HCT116 (cell line): ENCODE results near the gene INTS3. TPM values are rescaled to one million over a fixed set of nuclear protein-coding genes. Genes with fewer than 3 reads are reported as not detected.

Experiments used
- ATAC-seq: fragments of 200-7000 bp; cut with Tn5 transposase; 2 replicates; pipeline ENCODE4 v1.9.1; 2020; ENCODE audit warnings: mild to moderate bottlenecking, moderate library complexity
- BruUV-seq: library from RNA; stranded (reverse); fragments of 400-500 nt; replicated peaks from 2 replicates; lab custom pipeline; 2021; lab: Mats Ljungman, UMichigan
- CTCF ChIA-PET: fragments of 300-600 bp; sonication (Branson Sonifier 250); formaldehyde crosslinking; loops from one replicate; lab custom pipeline; 2021; ENCODE audit warnings: antibody characterized with exemption; lab: Charles Lee
- POLR2A ChIA-PET: fragments of 300-600, 350-600 bp; sonication (Branson Sonifier 250); formaldehyde crosslinking; loops from one replicate; lab custom pipeline; 2021; ENCODE audit warnings: antibody characterized with exemption; lab: Charles Lee
- RAD21 ChIA-PET, 2 experiments: fragments of 300-600 bp; sonication (Branson Sonifier 250); formaldehyde crosslinking; loops; one replicate each; lab custom pipeline; 2023; ENCODE audit warnings: low total read pairs in 2 of 2; ENCODE audit not compliant: uncharacterized antibody in 2 of 2, unreplicated experiment in 2 of 2, low non-redundant PET in 1 of 2; lab: Charles Lee
- DNase-seq: peaks from one replicate; pipeline ENCODE4 v3.0.0-alpha.2; 2010; ENCODE audit warnings: low read depth, low spot score
- H2AFZ ChIP-seq: fragments of 200-600 bp; shearing (Covaris generic), sonication (generic); 2 replicates; pipeline ENCODE4 v1.6.1; 2017; ENCODE audit warnings: low read depth, mixed run types, mixed read lengths, antibody characterized with exemption, low read length; ENCODE audit not compliant: poor library complexity, severe bottlenecking
- H3K27ac ChIP-seq: 2 replicates; pipeline ENCODE4 v1.5.1; 2012; ENCODE audit warnings: low read depth, low read length
- H3K27me3 ChIP-seq: fragments of 200-600 bp; sonication (generic); 2 replicates; pipeline ENCODE4 v1.6.1; 2016; ENCODE audit warnings: mixed run types, low read length, mixed read lengths; ENCODE audit not compliant: insufficient read depth
- H3K36me3 ChIP-seq, 2 experiments: fragments of 200-500 bp in 1 of 2; fragments of 200-600 bp in 1 of 2; sonication (Bioruptor generic) in 1 of 2; sonication (generic) in 1 of 2; 2 replicates each; pipeline versions ENCODE4 v1.5.1 to v1.6.1; 2014 to 2016; ENCODE audit warnings: low read length in 2 of 2, inconsistent platforms in 1 of 2, mixed read lengths in 1 of 2, mixed run types in 1 of 2; ENCODE audit not compliant: insufficient read depth in 2 of 2, control insufficient read depth in 1 of 2
- H3K4me1 ChIP-seq, 2 experiments: fragments of 200-600 bp in 1 of 2; sonication (generic) in 1 of 2; 2 replicates each; pipeline versions ENCODE4 v1.5.1 to v1.6.1; 2012 to 2017; ENCODE audit warnings: low read length in 2 of 2, inconsistent platforms in 1 of 2, mild to moderate bottlenecking in 1 of 2, mixed read lengths in 1 of 2, mixed run types in 1 of 2, moderate library complexity in 1 of 2; ENCODE audit not compliant: insufficient read depth in 2 of 2, control insufficient read depth in 1 of 2
- H3K4me2 ChIP-seq: fragments of 200-600 bp; sonication (generic); 2 replicates; pipeline ENCODE4 v1.6.1; 2017; ENCODE audit warnings: mixed run types, low read length, mixed read lengths
- H3K4me3 ChIP-seq, 2 experiments: fragments of 200-600 bp in 1 of 2; sonication (generic) in 1 of 2; replicated peaks in 1 of 2; 2 replicates each; pipeline ENCODE4 v1.5.1; 2011 to 2016; ENCODE audit warnings: low read length in 2 of 2, control low read depth in 1 of 2, low read depth in 1 of 2, mild to moderate bottlenecking in 1 of 2, mixed read lengths in 1 of 2, mixed run types in 1 of 2
- H3K79me2 ChIP-seq: fragments of 200-600 bp; sonication (generic); 2 replicates; pipeline ENCODE4 v1.6.1; 2017; ENCODE audit warnings: mild to moderate bottlenecking, mixed run types, low read length, moderate library complexity, mixed read lengths; ENCODE audit not compliant: insufficient read depth
- H3K9ac ChIP-seq: fragments of 200-600 bp; sonication (generic); 2 replicates; pipeline ENCODE4 v1.6.1; 2016; ENCODE audit warnings: low read length, mixed read lengths
- H3K9me2 ChIP-seq: fragments of 200-600 bp; sonication (generic), shearing (Covaris generic); 2 replicates; pipeline ENCODE4 v1.6.1; 2017; ENCODE audit warnings: mixed run types, mild to moderate bottlenecking, moderate library complexity; ENCODE audit not compliant: insufficient read depth
- H3K9me3 ChIP-seq, 2 experiments: fragments of 200-500 bp in 1 of 2; fragments of 200-600 bp in 1 of 2; sonication (Bioruptor generic) in 1 of 2; sonication (generic) in 1 of 2; 2 replicates each; pipeline ENCODE4 v1.6.1; 2014 to 2017; ENCODE audit warnings: low read length in 2 of 2, mixed read lengths in 2 of 2, inconsistent platforms in 1 of 2, low read depth in 1 of 2, mild to moderate bottlenecking in 1 of 2, mixed run types in 1 of 2, moderate library complexity in 1 of 2; ENCODE audit not compliant: control insufficient read depth in 1 of 2, insufficient read depth in 1 of 2
- H4K20me1 ChIP-seq: fragments of 200-600 bp; sonication (generic), shearing (Covaris generic); 2 replicates; pipeline ENCODE4 v1.6.1; 2017; ENCODE audit warnings: mixed run types, mild to moderate bottlenecking, moderate library complexity; ENCODE audit not compliant: insufficient read depth
- CBX3 ChIP-seq: IDR thresholded peaks from 2 replicates; pipeline ENCODE4 v1.6.1; 2012; ENCODE audit warnings: low read depth
- CEBPB ChIP-seq: IDR thresholded peaks from 2 replicates; pipeline ENCODE4 v1.6.1; 2012; ENCODE audit warnings: low read depth
- CTCF ChIP-seq, 3 experiments: fragments of 200-600 bp in 1 of 3; sonication (generic) in 1 of 3; IDR thresholded peaks in 2 of 3; conservative IDR thresholded peaks in 1 of 3; 2 replicates each; pipeline ENCODE4 v1.5.1; 2012 to 2017; ENCODE audit warnings: low read depth in 2 of 3, low read length in 2 of 3, antibody characterized with exemption in 1 of 3, borderline replicate concordance in 1 of 3, control low read depth in 1 of 3, mild to moderate bottlenecking in 1 of 3, mixed read lengths in 1 of 3, mixed run types in 1 of 3, moderate library complexity in 1 of 3; ENCODE audit not compliant: insufficient read depth in 1 of 3
- EGR1 ChIP-seq: IDR thresholded peaks from 2 replicates; pipeline ENCODE4 v1.6.1; 2012; ENCODE audit warnings: low read depth
- ELF1 ChIP-seq: IDR thresholded peaks from 2 replicates; pipeline ENCODE4 v1.6.1; 2012; ENCODE audit warnings: low read depth, borderline replicate concordance
- EZH2 ChIP-seq: fragments of 200-600 bp; sonication (generic); IDR thresholded peaks from 2 replicates; pipeline ENCODE4 v1.6.1; 2017; ENCODE audit warnings: antibody characterized with exemption, mixed run types
- EZH2phosphoT487 ChIP-seq: fragments of 200-600 bp; IDR thresholded peaks from 2 replicates; pipeline ENCODE4 v1.6.1; 2018; ENCODE audit warnings: antibody characterized with exemption, borderline replicate concordance
- FOSL1 ChIP-seq: IDR thresholded peaks from 2 replicates; pipeline ENCODE4 v1.6.1; 2012; ENCODE audit warnings: low read depth
- JUND ChIP-seq: IDR thresholded peaks from 2 replicates; pipeline ENCODE4 v1.6.1; 2012
- POLR2A ChIP-seq: IDR thresholded peaks from 2 replicates; pipeline ENCODE4 v1.7.0; 2011; ENCODE audit warnings: borderline replicate concordance; ENCODE audit not compliant: insufficient read depth, insufficient read length; ENCODE audit errors: extremely low read depth
- POLR2AphosphoS5 ChIP-seq: IDR thresholded peaks from 2 replicates; pipeline ENCODE4 v1.6.1; 2011; ENCODE audit warnings: mild to moderate bottlenecking, low read depth, low read length, moderate library complexity
- SIN3A ChIP-seq: IDR thresholded peaks from 2 replicates; pipeline ENCODE4 v1.6.1; 2012; ENCODE audit warnings: low read depth
- SP1 ChIP-seq: IDR thresholded peaks from 2 replicates; pipeline ENCODE4 v1.6.1; 2012; ENCODE audit warnings: low read depth
- SRF ChIP-seq: IDR thresholded peaks from 2 replicates; pipeline ENCODE4 v1.6.1; 2012; ENCODE audit warnings: low read depth
- TCF7L2 ChIP-seq: IDR thresholded peaks from 2 replicates; pipeline ENCODE4 v1.7.0; 2011; ENCODE audit warnings: borderline replicate concordance, inconsistent platforms; ENCODE audit not compliant: insufficient read depth, insufficient read length; ENCODE audit errors: extremely low read depth
- YY1 ChIP-seq: IDR thresholded peaks from 2 replicates; pipeline ENCODE4 v1.6.1; 2011; ENCODE audit warnings: low read length, low read depth, moderate library complexity, mild to moderate bottlenecking; ENCODE audit not compliant: insufficient replicate concordance; ENCODE audit errors: extremely low read depth
- ZBTB33 ChIP-seq: IDR thresholded peaks from 2 replicates; pipeline ENCODE4 v1.6.1; 2011; ENCODE audit warnings: mild to moderate bottlenecking, low read length, moderate library complexity; ENCODE audit not compliant: insufficient replicate concordance; ENCODE audit errors: extremely low read depth
- ZFX ChIP-seq: fragments of 450-650 bp; IDR thresholded peaks from 2 replicates; pipeline ENCODE4 v1.6.1; 2017
- ZNF274 ChIP-seq: fragments of 200-500 bp; sonication (Bioruptor generic); IDR thresholded peaks from 2 replicates; pipeline ENCODE4 v1.6.1; 2014; ENCODE audit warnings: mild to moderate bottlenecking, low read depth, low read length, inconsistent platforms
- intact Hi-C: fragments of 100-400 bp; cut with micrococcal nuclease; formaldehyde crosslinking; loops from 2 replicates; pipeline ENCODE4 v1.10.0; 2022
- total RNA-seq: library from RNA; stranded (reverse); gene quantifications from one replicate; pipeline ENCODE4 v1.2.1, GENCODE V29; 2021; ENCODE audit not compliant: unreplicated experiment
- TF ChIP-seq, protein P1 (sequence below): IDR thresholded peaks from 2 replicates; pipeline ENCODE4 v1.6.1; 2012; ENCODE audit warnings: low read depth

INTS3 gene
- total RNA-seq, 1 experiment from 2014 or later: 47.6 TPM

DNA sequence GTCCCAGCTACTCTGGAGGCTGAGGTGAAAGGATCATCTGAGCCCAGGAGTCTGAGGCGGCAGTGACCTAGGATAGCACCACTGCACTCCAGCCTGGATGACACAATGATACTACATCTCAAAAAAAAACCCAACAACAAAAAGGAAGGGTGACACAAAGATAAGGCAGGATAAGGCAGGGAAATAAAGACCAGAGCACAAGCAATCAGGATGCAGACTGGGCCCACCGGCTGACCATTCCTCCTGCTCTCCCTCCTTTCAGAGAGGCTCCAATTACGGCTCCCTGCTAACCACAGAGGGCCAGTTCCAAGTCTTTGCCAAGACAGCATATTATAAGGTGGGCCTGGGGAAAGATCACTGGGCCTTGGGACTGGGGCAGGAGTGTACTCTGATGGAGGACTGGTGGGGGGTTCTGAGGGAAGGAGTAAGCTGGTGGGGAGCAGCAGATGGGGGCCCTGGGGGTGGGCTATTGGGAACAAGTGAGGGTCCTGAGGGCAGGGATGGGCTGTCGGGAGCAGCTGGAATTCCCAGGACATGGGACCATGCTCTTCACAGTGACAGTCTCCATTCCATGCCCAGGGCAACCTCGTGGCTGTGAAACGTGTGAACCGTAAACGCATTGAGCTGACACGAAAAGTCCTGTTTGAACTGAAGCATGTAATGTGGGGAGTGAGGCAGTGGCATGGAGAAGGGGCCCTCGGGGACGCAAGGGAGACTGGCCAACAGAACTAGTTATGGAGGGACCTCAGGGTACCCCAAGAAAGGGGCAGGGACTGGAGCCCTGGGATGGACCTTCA, 42.1 kb upstream of the INTS3 start:
- Histone ChIP-seq H3K4me3 (no peak overlapping the region), H2AFZ (no peak overlapping the region), H3K9me3 (no peaks in the 10 kb centered on the region)
- intact Hi-C loops: no loop called here
- no TSS peak for BruUV-seq
- no peak for DNase-seq
- TF ChIP-seq EZH2phosphoT487 (no peak), CEBPB (no peak), SIN3A (no peak), SRF (no peak), POLR2A (no peak), ZBTB33 (no peak), TCF7L2 (no peak), ELF1 (no peak), ZFX (no peak), POLR2AphosphoS5 (no peak), FOSL1 (no peak), CTCF (IDR thresholded peaks at IDR 0.05 in 2 of 3, conservative IDR thresholded peaks at IDR 0.05 in 1 of 3; ENCODE audit: borderline replicate concordance in 1 of 3, insufficient read depth in 1 of 3, low read depth in 2 of 3, low read length in 2 of 3) (no peak), EGR1 (no peak), CBX3 (no peak), ZNF274 (no peak), YY1 (no peak), SP1 (no peak), JUND (no peak), EZH2 (no peak)
- TF ChIP-seq, protein P1, sequence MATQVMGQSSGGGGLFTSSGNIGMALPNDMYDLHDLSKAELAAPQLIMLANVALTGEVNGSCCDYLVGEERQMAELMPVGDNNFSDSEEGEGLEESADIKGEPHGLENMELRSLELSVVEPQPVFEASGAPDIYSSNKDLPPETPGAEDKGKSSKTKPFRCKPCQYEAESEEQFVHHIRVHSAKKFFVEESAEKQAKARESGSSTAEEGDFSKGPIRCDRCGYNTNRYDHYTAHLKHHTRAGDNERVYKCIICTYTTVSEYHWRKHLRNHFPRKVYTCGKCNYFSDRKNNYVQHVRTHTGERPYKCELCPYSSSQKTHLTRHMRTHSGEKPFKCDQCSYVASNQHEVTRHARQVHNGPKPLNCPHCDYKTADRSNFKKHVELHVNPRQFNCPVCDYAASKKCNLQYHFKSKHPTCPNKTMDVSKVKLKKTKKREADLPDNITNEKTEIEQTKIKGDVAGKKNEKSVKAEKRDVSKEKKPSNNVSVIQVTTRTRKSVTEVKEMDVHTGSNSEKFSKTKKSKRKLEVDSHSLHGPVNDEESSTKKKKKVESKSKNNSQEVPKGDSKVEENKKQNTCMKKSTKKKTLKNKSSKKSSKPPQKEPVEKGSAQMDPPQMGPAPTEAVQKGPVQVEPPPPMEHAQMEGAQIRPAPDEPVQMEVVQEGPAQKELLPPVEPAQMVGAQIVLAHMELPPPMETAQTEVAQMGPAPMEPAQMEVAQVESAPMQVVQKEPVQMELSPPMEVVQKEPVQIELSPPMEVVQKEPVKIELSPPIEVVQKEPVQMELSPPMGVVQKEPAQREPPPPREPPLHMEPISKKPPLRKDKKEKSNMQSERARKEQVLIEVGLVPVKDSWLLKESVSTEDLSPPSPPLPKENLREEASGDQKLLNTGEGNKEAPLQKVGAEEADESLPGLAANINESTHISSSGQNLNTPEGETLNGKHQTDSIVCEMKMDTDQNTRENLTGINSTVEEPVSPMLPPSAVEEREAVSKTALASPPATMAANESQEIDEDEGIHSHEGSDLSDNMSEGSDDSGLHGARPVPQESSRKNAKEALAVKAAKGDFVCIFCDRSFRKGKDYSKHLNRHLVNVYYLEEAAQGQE: no peak
- TF ChIP-seq, all 23 proteins: peak for 0
- H3K9me2 ChIP-seq: no peaks in the 10 kb centered on the region
- H3K4me2 ChIP-seq: no peak overlapping the region
- CTCF ChIA-PET: no interaction called here
- RAD21 ChIA-PET: no interaction called here
- H3K4me1 ChIP-seq: peaks cover 0 to 5% of the 10 kb centered on the region in 2 experiments; a peak in 1 of 4 replicates
- POLR2A ChIA-PET: no interaction called here
- no peaks in the 10 kb centered on the region for H4K20me1 ChIP-seq
- ATAC-seq: no peak
- no peak overlapping the region for H3K27ac ChIP-seq
- H3K36me3 ChIP-seq: no peaks in the 10 kb centered on the region
- no peaks in the 10 kb centered on the region for H3K79me2 ChIP-seq
- H3K27me3 ChIP-seq: no peaks in the 10 kb centered on the region; the same call in 1 of the 2 replicates
- H3K9ac ChIP-seq: no peak overlapping the region
